ENCODE measurements around the gene TOPORS. TPM values are rescaled to one million over a fixed set of nuclear protein-coding genes. Genes with fewer than 3 reads are reported as not detected.

TOPORS gene
- total and polyA plus RNA-seq, 2 donors (not counting 1 experiment from before 2014, with no cell fraction given): 10.1 to 21.4 TPM

DNA sequence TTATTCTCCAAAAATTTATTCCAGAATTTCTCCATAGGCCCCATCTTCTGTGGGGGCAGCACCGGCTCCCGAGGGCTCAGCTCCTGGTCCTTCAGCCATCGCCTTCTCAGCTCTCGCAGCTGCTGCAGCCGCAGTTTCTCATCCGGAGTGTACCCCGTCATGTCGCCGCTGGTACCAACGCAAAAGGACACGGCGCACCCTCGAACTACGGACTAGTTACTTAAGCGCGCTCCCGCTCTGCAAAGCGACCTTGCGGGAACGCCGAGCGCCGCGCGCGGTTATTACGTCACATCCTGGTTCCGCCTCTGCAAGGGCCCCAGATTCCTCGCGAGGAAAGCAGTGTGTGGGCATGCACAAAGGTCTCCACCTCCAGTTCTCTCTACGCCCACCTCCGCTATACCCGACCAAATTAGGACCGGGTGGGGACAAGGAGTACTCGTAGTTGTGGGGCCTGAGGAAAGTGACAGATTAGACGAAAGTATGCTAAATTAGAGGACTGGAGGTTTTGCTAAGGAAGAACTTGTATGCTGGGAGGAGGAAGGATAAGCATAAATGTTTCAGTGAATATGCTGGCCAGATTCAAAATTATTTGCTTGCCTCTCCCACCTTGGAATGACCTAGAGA lies 20.6 kb upstream of the TOPORS start, which contains the start of gene NDUFB6:
NDUFB6 (minus strand) TSS at position 260 of the 624 bp plus-strand sequence; CDS start at position 161, 99 bp downstream.
- POLR2A ChIA-PET: interaction anchor here (0.7 to 2.5 kb wide), 4 partner anchors 21 to 714 kb away, joined by 5 to 10 read pairs (median 6); partner anchors contain the start of genes RIGI, SMIM27 and TOPORS
- H3K27me3 ChIP-seq (replicated peaks in 1 of 4; ENCODE audit: control extremely low read depth in 1 of 4, control insufficient read depth in 3 of 4, insufficient read depth in 4 of 4, low read length in 3 of 4): no peaks in the 10 kb centered on the region
- peak within 1 kb of the TSS; percentile 87 to 98 (median 94) for H3K4me3 ChIP-seq (ENCODE audit: control extremely low read depth in 1 of 5, extremely low read depth in 1 of 5, insufficient read depth in 1 of 5, low read depth in 2 of 5, low read length in 4 of 5)
- no peaks in the 10 kb centered on the region for H3K9me3 Mint-ChIP-seq (ENCODE audit: insufficient read depth)
- peak within 1 kb of the TSS; percentile 82 to 83 for H3K27ac ChIP-seq (ENCODE audit: low read length in 2 of 2)
- H3K9ac ChIP-seq (ENCODE audit: low read length): peak within 1 kb of the TSS; percentile 87
- H3K9me3 ChIP-seq (ENCODE audit: control extremely low read depth in 1 of 3, control insufficient read depth in 2 of 3, insufficient read depth in 1 of 3, low read length in 2 of 3): no peaks in the 10 kb centered on the region
- CTCF ChIA-PET: interaction anchor here (0.7 to 4.0 kb wide), 12 partner anchors 9 to 428 kb away, joined by 3 to 128 read pairs (median 6); partner anchors contain the start of genes ACO1, APTX, RIGI and SMIM27
- H3K79me2 ChIP-seq (ENCODE audit: control insufficient read depth, insufficient read depth, low read length): peaks cover 41% of the 10 kb centered on the region
- peak within 1 kb of the TSS; percentile 88 for H3K4me2 ChIP-seq (replicated peaks; ENCODE audit: low read depth, low read length, poor library complexity, severe bottlenecking)
- peak within 1 kb of the TSS; percentile 98 for H3K27ac Mint-ChIP-seq
- peak; percentile 82 for ATAC-seq (ENCODE audit: low read depth)
- H3K4me1 ChIP-seq (ENCODE audit: control insufficient read depth in 2 of 2, insufficient read depth in 2 of 2, low read length in 2 of 2): peaks cover 15 to 17% of the 10 kb centered on the region in 2 donors
- TF ChIP-seq EZH2 (IDR thresholded peaks at IDR 0.05; ENCODE audit: borderline replicate concordance, insufficient read depth, low read depth, low read length, poor library complexity, severe bottlenecking) (no peak), CTCF (IDR thresholded peaks at IDR 0.05) (no peak)
- peaks cover 25% of the 10 kb centered on the region for H3K4me1 Mint-ChIP-seq
- peaks cover 6% of the 10 kb centered on the region for H3K27me3 Mint-ChIP-seq
- intact Hi-C loops (cut with micrococcal nuclease): loop anchor here (1.0 to 5.0 kb wide), 6 partner anchors 21 to 452 kb away; partner anchors contain the start of genes ACO1, APTX, DNAJA1 and RIGI
- H4K20me1 ChIP-seq (ENCODE audit: control insufficient read depth, insufficient read depth, low read length, poor library complexity, severe bottlenecking): no peaks in the 10 kb centered on the region
- peaks cover 0 to 2% of the 10 kb centered on the region in 2 experiments for H3K36me3 ChIP-seq (replicated peaks in 1 of 2; ENCODE audit: control extremely low read depth in 1 of 2, control insufficient read depth in 1 of 2, extremely low read depth in 1 of 2, insufficient read depth in 2 of 2, low read length in 1 of 2)
- DNase-seq: peak; percentile 96
- WGBS (ENCODE audit: insufficient coverage): under 1% methylated on average over 32 of the region's 36 CpGs
- H3K4me3 Mint-ChIP-seq: peak within 1 kb of the TSS; percentile 100
- peak within 1 kb of the TSS; percentile 85 for H2AFZ ChIP-seq (ENCODE audit: insufficient read depth, low read depth, low read length, poor library complexity, severe bottlenecking)

All from B cell (primary cell).